HG03095 (cell line): Measurements from ENCODE around the gene ARHGAP21.

Experiments
- ATAC-seq: cut with Tn5 transposase; IDR thresholded peaks from one replicate; pipeline ENCODE4 v1.9.1; 2021; ENCODE audit warnings: moderate library complexity; ENCODE audit not compliant: unreplicated experiment

The ARHGAP21 gene

DNA sequence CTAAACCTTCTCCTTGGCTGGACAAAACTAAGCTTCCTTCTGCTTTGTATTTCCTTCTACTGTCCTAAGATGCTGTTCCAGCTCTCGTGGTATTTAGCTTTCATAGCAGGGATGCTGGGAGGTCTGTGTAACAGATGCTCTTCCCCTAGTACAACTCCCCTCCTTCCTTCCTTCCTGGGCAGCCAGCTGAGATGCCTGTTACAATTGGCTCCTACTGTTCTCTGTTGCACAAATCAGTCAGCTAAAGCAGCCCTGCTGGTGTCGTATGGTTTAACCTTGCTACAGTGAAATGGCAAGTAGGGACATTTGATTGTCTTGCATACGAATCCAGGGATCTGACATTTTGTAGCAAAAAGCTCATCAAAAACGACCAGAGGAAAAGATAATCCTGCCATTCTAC lies 143.8 kb downstream of the ARHGAP21 start:
- ATAC-seq, result no peak

DNA sequence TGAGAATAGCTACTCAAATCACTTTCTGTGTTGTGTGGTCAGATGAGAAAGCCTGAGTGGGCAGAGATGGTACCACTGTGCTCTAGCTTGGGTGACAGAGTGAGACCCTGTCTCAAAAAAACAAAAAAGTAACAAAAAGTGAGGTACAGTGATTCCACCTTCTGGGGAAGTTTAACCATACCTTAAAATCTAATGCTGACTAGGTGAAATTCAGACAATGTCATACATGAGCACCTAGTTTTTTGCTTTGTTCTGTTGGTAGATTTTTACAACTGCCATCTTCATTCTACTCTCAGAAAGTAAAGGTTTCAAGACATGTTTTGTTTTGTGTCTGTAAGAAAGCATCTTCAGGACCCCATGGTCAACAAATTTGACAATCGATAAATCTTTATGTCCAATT lies 144.2 kb downstream of the ARHGAP21 start:
- ATAC-seq, result no peak

DNA sequence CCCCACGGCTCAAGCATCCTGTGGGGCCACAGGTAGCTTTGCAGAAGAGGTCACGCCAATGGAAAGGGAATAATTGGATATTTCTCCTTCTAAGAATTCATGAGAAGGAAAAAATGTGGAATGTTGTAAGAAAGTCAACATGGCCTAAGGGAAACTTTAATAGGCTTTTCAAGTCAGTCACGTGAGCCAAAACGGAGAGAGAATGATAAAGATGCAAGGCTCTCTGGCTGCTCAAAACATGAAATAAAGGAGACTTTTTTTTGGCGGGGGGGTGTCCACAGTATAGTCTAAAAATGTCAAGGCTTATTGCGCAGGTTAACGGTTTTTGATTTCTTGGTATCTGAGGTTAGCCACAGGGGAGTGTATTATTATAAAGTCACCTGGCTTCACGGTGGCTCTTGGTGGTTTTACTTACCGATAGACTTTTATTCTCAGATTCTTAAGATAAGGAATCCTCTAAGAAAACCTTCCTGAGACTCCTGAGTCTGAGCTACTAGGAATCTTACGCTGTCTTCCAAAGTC lies 148.1 kb downstream of the ARHGAP21 start:
- ATAC-seq, result no peak

DNA sequence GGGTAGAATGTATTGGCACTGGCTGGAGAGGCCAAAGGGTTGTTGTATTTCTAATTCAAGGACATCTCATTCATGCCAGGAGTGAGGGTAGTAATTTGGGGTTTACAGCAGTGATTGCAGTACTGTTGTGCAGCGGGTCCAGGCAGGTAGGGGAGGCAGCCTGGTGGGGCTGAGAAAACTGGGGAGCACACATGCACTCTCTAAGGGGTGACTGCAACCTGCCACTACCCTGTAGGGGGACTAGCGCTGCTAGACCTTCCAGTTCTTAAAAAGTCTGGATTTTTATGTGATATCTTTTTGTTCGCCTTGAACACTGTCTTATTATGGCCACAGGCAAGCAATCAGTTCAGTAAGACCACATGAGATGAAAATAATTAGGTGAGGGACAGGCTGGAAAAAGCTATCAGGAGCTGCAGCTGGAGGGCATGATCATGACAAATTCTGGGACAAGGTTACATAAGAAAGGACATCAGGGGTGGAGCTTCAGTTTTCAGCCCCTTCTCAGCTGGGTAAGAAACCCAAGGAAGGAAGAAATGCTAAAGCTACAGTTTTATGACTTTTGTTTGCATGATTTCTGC lies 149.0 kb downstream of the ARHGAP21 start:
- no peak for ATAC-seq

DNA sequence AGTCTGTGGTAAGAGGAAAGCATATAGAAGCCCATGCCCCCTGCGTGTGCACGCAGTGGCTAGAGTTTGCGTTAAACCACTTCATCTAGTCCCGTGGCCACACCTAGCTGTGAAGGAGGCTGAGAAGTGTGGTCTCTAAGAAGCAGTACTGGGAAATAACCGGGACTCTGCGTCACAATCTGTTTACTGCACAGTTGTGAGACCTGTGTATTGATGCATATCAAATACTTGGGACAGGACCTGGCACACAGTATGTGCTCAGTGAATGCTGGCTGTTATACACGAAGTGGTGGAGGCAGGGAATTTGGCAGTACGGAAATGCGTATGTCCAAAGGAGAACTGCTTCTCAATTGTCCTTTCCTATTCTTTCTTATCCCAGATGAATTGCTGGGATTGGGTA lies 149.5 kb downstream of the ARHGAP21 start:
- no peak for ATAC-seq

DNA sequence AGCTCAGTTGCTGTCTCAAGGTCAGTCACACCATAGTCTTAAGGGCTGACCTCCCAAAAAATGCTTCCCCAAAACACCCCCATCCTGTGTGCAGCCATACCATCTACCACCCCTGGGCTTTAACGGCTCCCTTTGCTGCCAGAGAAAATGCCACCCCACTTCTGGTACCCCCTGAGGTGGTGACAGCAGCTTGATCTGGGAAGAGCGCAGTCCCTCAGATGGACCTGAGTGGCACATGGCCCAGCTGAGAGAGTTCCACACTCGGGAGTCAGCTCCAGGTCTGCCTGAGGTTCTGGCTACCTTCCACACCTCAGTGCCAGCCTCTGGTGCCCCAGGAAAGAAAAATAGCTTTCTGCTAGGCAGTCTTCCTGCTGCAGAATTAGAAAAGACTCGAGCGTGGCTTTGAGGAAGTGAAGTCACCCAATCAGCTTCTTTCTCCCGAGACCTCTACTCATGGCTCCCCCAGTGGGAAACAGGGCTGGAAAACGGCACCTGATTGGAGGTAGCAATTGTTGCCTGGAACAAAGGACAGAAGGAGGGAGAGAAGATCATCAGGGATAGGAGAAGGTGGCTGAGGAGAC lies 151.7 kb downstream of the ARHGAP21 start:
- no peak for ATAC-seq

DNA sequence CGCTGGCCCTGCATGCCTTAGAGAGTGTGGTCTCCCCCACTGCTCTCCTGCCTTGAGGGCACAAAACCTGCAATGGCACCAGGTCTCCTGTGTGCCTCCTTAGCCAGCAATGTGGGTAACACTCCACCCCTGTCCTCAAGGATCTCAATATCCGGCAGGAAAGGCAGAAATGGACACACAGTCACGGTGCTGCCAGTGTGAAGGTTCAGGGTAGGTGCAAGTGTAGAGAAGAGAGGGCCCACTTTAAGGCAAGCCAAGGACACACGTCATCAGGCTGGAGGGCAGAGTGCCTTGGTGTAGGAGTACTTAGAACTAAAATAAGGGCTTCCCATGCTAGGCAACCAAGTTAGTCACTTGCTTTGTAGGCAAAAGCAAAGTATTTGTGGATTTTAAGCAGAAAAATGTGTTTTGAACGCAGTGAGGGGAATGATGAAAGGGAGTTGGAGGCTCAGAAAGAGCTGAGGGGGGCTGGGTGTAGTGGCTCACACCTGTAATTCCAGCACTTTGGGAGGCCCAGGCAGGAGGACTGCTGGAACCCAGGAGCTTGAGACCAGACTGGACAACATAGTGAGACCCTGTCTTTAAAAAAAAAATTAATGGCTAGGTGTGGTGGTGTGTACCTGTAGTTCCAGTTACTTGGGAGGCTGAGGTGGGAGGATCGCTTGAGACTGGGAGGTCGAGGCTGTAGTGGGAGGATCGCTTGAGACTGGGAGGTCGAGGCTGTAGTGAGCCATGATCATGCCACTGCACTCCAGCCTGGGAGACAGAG lies 152.8 kb downstream of the ARHGAP21 start:
- ATAC-seq, result no peak

DNA sequence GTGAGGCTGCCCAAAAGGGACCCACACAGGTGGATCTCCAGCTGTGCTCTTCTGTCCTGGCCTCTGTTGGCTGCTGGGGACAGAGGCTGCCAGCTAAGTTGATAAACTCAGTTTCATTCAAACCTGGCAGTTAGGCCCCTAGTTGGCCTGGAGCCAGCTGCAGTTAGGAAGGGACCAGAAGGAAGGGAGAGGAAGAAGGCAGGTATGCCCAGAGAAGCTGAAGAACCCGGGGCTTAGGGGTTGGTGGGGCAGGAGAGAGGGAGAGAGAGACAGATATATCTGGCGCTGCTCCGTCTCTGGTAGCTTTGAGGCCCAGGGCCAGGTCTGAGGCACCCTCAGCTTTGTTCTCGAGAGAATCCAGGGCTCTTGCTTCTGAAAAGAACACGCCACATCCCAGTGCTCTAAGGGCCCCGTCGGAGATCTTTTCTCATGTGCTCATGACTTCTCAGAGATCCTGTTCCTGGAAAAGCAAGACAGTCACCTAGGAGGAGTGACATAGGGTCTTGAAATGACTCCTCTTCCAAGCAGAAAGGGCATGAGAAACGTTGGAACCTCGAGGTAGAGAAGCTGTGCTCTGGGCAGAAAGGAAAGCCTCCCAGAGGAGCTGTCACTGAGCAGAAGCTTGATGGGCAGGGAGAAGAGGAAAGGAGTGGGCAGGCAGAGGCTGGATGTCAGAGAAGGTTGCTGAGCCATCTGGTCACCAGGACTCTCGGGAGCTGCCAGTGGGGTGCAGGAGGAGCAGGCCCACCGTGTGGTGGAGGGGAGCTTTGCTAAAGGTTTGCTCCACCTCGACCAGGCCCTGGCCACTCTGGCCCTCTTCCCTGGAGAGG lies 153.6 kb downstream of the ARHGAP21 start:
- no peak for ATAC-seq

DNA sequence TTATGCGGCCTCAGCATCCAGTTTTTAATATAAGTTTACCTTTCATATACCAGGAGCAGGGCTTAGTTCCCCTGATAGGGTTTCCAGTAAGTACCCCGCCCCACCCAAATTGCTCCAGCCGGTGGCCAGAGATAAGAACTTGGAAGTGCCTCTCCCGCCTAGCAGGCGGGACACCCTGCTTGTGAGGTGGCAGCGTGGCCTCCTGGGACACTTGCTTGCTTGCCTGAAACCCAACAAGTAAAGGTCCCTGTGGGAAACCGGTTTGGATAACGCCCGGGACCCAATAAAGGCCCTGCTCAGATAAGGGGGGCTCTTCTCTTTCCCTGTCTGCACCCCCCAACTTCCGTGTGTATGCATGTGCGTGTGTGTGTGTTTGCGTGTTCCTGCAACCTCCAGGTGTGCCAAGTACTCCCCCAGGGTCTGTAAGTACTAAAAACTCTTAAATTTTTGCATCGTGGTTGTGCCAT lies 154.3 kb downstream of the ARHGAP21 start:
- no peak for ATAC-seq

DNA sequence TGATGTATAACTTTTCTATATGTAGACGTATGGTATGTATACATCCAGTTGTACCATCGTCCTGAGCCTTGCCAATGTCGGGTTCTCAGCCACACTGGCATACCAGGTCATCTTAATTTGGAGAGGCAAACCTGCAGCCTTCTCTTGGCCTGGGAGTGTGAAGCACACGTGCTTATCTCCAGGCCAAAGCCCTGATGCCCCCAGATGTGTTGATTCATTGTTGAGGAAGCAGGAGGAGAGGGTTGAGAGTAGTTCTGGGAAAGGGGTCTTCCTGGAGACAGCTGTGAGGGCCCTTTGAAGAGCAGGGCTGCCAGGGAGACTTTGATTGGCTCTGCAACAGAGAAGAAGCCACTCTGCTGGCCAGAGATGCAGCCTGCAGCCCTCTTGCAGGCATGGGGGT lies 155.6 kb downstream of the ARHGAP21 start:
- ATAC-seq, result no peak

DNA sequence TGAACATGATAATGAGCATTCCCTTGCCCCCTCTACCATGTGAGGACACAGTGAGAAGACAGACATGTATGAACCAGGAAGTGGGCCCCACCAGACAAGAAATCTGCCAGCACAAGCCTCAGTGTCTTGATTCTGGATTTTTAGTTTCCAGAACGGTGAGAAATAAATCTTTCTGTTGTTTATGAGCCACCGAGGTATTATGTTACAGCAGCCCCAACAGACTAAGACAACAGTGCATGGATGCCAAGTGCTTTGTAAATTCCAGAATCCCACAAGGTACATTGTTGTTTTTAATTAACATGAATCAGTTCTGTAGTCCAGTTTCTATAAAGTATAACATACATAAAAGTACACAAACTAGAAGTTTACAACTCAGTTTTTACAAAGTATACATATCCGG lies 162.2 kb downstream of the ARHGAP21 start:
- ATAC-seq, result no peak

DNA sequence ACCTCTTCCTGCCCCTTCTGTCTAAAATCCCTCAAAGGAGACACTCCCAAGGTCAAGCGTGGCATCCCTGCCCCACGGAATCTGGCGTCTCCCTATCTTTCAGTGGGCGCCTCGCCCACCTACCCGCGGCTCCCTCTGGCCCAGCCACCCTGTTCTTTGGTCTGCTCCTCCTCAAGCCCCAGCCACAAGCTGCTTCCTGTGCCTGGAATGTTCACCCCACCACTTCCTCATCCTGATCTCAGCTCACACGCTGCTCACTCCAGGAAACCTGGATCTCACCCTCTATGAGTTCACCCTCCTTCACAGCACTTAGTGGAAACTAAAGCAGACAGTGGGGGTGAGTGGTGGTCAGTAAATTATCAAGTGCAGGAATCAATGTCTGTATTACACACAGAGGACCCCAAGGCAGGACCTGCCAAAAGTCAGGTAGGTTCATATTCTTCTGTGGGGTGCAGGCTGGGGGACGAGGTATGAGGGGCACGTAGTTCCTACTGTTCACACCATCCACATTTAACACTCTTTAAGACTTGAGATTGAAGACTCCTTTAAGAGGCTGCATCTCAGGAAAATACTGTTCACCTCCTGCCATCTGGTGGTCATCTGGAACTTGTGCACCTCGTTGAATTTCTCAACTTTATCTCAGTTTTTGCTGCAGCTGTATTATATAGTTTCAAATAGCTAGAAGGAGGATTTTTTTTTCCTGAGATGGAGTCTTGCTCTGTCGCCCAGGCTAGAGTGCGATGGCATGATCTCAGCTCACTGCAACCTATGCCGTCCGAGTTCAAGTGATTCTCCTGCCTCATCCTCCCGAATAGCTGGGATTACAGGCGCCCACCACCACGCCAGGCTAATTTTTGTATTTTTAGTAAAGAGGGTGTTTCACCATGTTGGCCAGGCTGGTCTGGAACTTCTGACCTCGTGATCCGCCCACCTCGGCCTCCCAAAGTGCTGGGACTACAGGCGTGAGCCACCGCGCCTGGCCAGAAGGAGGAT lies 166.6 kb downstream of the ARHGAP21 start:
- no peak for ATAC-seq

DNA sequence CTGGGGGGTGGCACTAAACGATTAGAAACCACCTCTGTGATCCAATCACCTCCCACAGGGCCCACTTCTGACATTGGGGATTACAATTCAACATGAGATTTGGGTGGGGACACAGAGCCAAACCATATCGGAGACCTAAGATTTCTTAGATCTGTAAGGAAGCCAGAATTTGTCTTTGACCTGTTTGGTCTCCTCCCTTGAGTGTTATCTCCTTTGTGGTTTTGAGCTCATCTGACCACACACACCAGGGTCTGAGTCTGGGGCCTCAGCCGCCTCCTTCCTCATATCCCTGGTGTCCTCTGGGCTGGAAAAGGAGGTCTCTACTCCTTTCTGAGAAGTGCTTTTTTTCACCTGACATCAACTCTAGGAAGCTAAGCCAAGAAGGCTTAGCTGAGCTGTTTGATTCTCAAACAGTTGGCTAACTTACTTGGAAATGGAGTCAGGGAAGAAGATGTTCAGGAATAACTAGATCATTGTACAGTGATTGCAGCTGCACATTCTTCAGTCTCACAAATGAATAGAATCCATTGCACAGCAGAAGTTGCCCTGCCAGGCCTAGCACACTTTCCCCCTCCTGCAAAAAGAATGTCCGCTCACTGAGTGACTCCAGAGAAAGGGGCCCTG lies 167.4 kb downstream of the ARHGAP21 start:
- ATAC-seq, result no peak

DNA sequence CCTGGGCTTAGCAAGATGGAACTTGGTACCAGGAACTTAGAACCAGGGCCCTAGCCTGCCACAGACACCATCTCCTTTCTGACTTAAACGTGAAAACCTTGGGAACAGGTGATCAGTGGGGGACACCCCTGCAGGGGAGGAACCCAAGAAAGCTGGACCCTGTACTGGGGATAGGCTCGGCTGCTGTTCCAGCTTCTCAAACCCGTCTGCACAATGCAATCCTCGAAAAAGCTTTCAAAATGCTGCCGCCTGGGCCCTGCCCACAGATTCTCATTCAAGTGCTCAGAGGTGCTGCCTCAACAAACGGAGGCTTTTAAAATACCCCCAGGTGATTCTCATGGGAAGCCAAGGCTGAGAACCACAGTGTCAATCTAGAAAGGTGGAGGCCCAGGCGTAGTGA lies 169.7 kb downstream of the ARHGAP21 start:
- ATAC-seq, result no peak

DNA sequence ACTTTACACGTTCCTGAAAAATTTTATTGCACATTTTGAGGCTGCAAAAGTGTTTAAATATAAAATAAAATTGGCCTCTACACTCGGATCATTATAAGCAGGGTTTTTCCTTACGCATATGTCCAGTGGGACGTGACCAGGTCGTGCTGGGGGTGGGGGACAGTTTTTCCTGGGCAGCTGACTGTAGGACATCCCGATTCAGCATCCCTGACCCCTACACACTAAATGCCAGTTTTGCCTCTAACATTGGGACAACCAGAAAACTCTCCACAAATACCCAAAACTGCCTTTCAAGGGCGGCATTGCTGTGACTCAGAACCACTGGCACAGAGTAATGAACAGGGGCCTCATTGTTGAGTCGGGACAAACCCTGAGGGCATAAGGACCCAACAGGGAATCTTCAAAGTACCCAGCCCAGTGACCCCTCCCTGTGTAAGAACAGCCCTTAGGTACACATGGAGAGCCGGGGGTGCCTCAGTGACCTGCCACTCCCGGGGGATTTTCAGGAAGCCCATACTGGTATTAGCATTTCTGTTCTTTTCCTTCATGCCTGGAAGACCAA lies 170.6 kb downstream of the ARHGAP21 start:
- ATAC-seq, result no peak

DNA sequence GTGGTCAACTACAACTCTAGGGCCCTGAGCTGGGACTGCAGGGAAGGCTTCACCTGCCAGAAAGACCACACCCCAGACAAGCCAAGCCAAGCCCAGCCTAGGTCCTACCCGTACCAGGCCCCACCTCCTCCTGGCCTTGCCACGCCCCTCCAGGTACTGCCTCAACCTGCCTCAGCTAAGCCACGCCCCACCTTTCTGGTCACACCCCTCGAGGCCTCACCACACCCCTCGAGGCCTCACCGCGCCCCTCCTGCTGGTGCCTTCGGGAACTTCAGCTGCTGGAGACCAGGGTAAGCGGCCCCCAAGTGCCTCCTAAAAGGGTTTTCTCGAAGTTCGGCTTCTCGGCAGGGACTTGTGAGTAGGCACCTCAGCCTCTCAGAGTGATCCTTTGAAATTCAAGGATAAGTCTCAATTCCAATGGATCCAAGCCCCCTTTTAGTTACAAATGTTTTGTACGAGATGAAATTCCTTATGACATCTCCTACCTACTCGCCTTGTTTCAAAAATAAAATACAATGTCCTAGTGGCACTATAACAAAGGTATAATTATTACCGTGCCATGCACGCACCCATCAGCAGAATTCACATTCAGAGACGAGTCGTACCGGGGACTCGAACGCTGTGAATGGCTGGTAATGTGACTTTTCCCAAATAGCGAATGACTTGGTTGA lies 171.2 kb downstream of the ARHGAP21 start:
- ATAC-seq, result peak; percentile 57

DNA sequence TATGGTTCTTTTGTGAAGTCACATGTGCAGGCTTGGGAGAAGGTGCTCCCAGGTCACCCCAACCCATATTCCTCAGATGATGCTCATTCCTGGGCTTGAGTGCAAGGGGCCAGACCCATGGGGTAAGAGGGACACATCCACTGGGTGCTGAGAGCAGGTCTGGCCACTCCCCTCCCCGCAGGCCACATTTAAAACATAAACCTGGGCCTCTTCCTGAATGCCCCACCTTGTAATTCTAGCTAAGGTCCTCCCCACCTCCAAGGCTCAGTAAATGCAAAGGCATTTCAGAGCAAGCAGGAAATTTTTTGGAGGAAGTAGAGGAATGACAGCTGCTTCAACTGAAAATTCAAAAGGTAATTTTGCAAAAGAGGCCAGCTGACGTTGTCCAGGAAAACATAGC lies 172.5 kb downstream of the ARHGAP21 start:
- no peak for ATAC-seq

DNA sequence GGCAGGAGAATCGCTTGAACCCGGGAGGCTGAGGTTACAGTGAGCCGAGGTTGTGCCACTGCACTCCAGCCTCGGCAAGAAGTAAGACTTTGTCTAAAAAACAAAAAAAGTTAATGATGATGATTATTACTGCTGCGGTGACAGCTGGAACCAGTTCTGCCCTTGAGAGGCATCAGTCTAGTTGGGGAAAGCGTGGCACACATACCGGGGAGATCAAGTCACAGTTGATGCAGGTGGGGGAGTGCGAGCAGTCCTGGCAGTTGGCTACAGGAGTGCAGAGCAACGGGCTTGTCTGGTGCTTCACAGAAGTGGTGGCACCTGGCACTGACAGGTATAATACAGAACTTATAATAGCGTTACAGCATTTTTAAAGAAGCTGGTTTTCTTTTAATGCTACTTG lies 173.0 kb downstream of the ARHGAP21 start:
- no peak for ATAC-seq

DNA sequence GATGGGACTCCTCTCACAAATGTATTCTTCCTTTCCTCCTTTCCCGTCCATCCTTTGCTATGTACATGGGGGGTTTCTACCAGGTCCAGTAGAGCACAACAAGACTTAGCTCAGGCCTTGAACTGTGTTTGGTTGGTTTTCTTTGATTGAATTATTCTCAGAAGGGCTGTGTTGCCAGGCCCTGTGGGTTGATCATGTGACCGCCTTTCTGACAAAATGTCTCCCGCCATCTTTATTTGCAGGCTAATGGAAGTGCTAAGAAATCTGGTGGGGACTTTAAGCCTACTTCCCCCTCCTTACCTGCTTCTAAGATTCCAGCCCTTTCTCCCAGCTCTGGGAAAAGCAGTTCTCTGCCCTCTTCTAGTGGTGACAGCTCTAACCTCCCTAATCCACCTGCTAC lies 178.1 kb downstream of the ARHGAP21 start:
- ATAC-seq, result no peak
